HEK293 (cell line): ENCODE results near the gene GNAQ.
"Not testable (repeated sequence)": the region's sequence is repeated elsewhere in the genome, so short reads cannot be mapped to it uniquely, and the experiment has no call there.

Experiments
- CTCF ChIA-PET: fragments of 350-600 bp; formaldehyde crosslinking; extraction: SDS; loops from one replicate; lab custom pipeline; 2021; ENCODE audit warnings: antibody characterized with exemption; lab: Yijun Ruan, JAX
- POLR2A ChIA-PET: fragments of 300-600 bp; formaldehyde crosslinking; extraction: SDS; loops from one replicate; lab custom pipeline; 2020; ENCODE audit warnings: antibody characterized with exemption, inconsistent platforms; lab: Yijun Ruan, JAX
- H3K27ac ChIP-seq: fragments of 200-500 bp; sonication (Bioruptor generic); 2 replicates; pipeline ENCODE4 v1.5.1; 2014; ENCODE audit warnings: low read depth, low read length, control low read depth, inconsistent platforms; ENCODE audit errors: extremely low read depth
- H3K36me3 ChIP-seq, 2 experiments: fragments of 200-500 bp in 1 of 2; sonication (Bioruptor generic) in 1 of 2; 1 replicate in 1 of 2; 2 replicates in 1 of 2; pipeline ENCODE4 v1.5.1; 2014 to 2017; ENCODE audit warnings: inconsistent platforms in 2 of 2, low read length in 2 of 2; ENCODE audit not compliant: control insufficient read depth in 2 of 2, insufficient read depth in 1 of 2
- H3K4me1 ChIP-seq: fragments of 200-500 bp; sonication (Bioruptor generic); 2 replicates; pipeline ENCODE4 v1.5.1; 2014; ENCODE audit warnings: mild to moderate bottlenecking, low read length, inconsistent platforms; ENCODE audit not compliant: control insufficient read depth, insufficient read depth
- H3K4me3 ChIP-seq: 2 replicates; pipeline ENCODE4 v1.5.1; 2011; ENCODE audit warnings: low read depth, mild to moderate bottlenecking, control low read depth, low read length, moderate library complexity
- H3K9me3 ChIP-seq: fragments of 200-500 bp; sonication (Bioruptor generic); 2 replicates; pipeline ENCODE4 v1.5.1; 2014; ENCODE audit warnings: low read depth, low read length, inconsistent platforms; ENCODE audit not compliant: control insufficient read depth, insufficient read depth
- KLF1 ChIP-seq: fragments of 450-650 bp; formaldehyde crosslinking; IDR thresholded peaks from 2 replicates; pipeline ENCODE4 v1.5.1; 2016; ENCODE audit warnings: missing biosample characterization, missing genetic modification characterization
- ZBTB21 ChIP-seq: fragments of 450-650 bp; formaldehyde crosslinking; IDR thresholded peaks from 2 replicates; pipeline ENCODE4 v1.5.1; 2017; ENCODE audit warnings: missing biosample characterization, missing genetic modification characterization
- ZBTB48 ChIP-seq: fragments of 450-650 bp; formaldehyde crosslinking; IDR thresholded peaks from 2 replicates; pipeline ENCODE4 v1.5.1; 2016; ENCODE audit warnings: missing biosample characterization, missing genetic modification characterization
- ZFP37 ChIP-seq: fragments of 450-650 bp; formaldehyde crosslinking; IDR thresholded peaks from 2 replicates; pipeline ENCODE4 v1.5.1; 2016; ENCODE audit warnings: missing biosample characterization, missing genetic modification characterization
- ZNF112 ChIP-seq: fragments of 450-650 bp; formaldehyde crosslinking; IDR thresholded peaks from 2 replicates; pipeline ENCODE4 v1.5.0; 2017; ENCODE audit warnings: missing biosample characterization, missing genetic modification characterization
- ZNF2 ChIP-seq: fragments of 450-650 bp; formaldehyde crosslinking; IDR thresholded peaks from 2 replicates; pipeline ENCODE4 v1.5.1; 2016; ENCODE audit warnings: missing biosample characterization, missing genetic modification characterization
- ZNF223 ChIP-seq: fragments of 450-650 bp; formaldehyde crosslinking; IDR thresholded peaks from 2 replicates; pipeline ENCODE4 v1.5.1; 2016; ENCODE audit warnings: missing biosample characterization, missing genetic modification characterization
- ZNF404 ChIP-seq: fragments of 450-650 bp; formaldehyde crosslinking; IDR thresholded peaks from 2 replicates; pipeline ENCODE4 v1.5.1; 2017; ENCODE audit warnings: missing biosample characterization, missing genetic modification characterization
- ZNF473 ChIP-seq: fragments of 450-650 bp; formaldehyde crosslinking; IDR thresholded peaks from 2 replicates; pipeline ENCODE4 v1.5.1; 2017; ENCODE audit warnings: missing biosample characterization, missing genetic modification characterization
- ZNF585B ChIP-seq: fragments of 450-650 bp; formaldehyde crosslinking; IDR thresholded peaks from 2 replicates; pipeline ENCODE4 v1.5.1; 2016; ENCODE audit warnings: missing biosample characterization, missing genetic modification characterization
- ZNF768 ChIP-seq: fragments of 450-650 bp; formaldehyde crosslinking; IDR thresholded peaks from 2 replicates; pipeline ENCODE4 v1.5.1; 2018; ENCODE audit warnings: missing biosample characterization, mild to moderate bottlenecking, missing genetic modification characterization
- TF ChIP-seq, protein P1 (sequence below): fragments of 450-650 bp; formaldehyde crosslinking; IDR thresholded peaks from 2 replicates; pipeline ENCODE4 v1.5.1; 2016; ENCODE audit warnings: missing biosample characterization, missing genetic modification characterization
- TF ChIP-seq, protein P2 (sequence below): fragments of 450-650 bp; formaldehyde crosslinking; IDR thresholded peaks from 2 replicates; pipeline ENCODE4 v1.5.1; 2016; ENCODE audit warnings: missing biosample characterization, missing genetic modification characterization
- TF ChIP-seq, protein P3 (sequence below): fragments of 450-650 bp; formaldehyde crosslinking; IDR thresholded peaks from 2 replicates; pipeline ENCODE4 v1.5.1; 2016; ENCODE audit warnings: missing biosample characterization, missing genetic modification characterization

Gene GNAQ

DNA sequence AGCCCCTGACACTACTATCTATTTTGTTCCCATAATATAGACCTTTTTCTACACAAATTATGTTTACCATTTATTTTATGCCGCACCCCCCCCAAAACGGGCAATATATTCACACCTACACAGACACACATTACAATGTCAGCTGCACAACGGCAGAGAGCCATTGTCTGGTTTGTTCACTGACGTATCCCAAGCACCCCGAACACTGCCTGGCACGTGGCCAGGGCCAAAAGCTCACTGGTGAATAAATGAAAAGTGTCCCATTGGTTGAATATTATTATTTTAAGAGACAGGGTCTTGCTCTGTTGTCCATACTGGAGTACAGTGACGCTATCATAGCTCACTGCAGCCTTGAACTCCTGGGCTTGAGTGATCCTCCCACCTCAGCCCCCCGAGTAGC, 150.5 kb downstream of the GNAQ start:
- ChIA-PET CTCF (interaction anchor here (1.5 kb wide), 1 partner anchor 423 kb away, joined by 3 read pairs; no protein-coding TSS in a partner anchor), POLR2A (no interaction called here)
- TF ChIP-seq ZNF473 (tag by site-specific recombination): no peak
- no peak for TF ChIP-seq ZNF2 (tag by site-specific recombination)
- TF ChIP-seq ZBTB21: no peak
- TF ChIP-seq ZNF223 (tag by site-specific recombination): no peak
- TF ChIP-seq ZFP37 (tag by site-specific recombination): no peak
- no peak for TF ChIP-seq ZNF768 (tag by site-specific recombination)
- TF ChIP-seq ZNF112 (tag by site-specific recombination): no peak
- TF ChIP-seq, protein P1, sequence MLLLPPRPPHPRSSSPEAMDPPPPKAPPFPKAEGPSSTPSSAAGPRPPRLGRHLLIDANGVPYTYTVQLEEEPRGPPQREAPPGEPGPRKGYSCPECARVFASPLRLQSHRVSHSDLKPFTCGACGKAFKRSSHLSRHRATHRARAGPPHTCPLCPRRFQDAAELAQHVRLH (tag by site-specific recombination): no peak
- TF ChIP-seq, protein P2, sequence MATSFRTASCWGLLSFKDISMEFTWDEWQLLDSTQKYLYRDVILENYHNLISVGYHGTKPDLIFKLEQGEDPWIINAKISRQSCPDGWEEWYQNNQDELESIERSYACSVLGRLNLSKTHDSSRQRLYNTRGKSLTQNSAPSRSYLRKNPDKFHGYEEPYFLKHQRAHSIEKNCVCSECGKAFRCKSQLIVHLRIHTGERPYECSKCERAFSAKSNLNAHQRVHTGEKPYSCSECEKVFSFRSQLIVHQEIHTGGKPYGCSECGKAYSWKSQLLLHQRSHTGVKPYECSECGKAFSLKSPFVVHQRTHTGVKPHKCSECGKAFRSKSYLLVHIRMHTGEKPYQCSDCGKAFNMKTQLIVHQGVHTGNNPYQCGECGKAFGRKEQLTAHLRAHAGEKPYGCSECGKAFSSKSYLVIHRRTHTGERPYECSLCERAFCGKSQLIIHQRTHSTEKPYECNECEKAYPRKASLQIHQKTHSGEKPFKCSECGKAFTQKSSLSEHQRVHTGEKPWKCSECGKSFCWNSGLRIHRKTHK (tag by site-specific recombination): no peak
- no peaks in the 10 kb centered on the region for H3K36me3 ChIP-seq
- no peak overlapping the region for H3K4me3 ChIP-seq
- H3K4me1 ChIP-seq: peaks cover 13% of the 10 kb centered on the region
- H3K27ac ChIP-seq: no peak overlapping the region
- H3K9me3 ChIP-seq: no peaks in the 10 kb centered on the region

DNA sequence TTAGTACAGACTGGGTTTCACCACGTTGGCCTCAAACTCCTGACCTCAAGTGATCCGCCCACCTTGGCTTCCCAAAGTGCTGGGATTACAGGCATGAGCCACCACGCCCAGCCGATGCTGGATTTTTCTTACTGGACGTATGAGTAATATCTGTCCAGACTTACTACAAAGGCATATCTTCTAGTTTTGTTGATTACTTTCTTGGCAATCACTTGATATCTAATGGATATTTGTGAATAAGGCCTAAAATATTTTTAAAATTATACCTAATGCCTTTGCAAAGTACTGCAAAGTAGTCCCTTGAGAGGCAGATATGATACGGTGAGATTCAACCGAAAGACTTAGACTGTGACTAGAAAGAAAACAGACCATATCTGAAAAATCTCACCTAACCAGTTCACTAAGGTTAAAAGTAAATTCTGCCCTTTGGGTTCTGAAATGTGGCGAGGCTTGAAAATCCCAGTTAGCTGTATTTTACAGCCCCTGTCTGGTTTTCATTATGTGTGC, 152.1 kb downstream of the GNAQ start:
- Histone ChIP-seq H3K4me3 (no peak overlapping the region), H3K27ac (no peak overlapping the region), H3K9me3 (no peaks in the 10 kb centered on the region), H3K36me3 (no peaks in the 10 kb centered on the region), H3K4me1 (peaks cover 13% of the 10 kb centered on the region)
- TF ChIP-seq KLF1: peak; percentile 33; the same call in 1 of the 2 replicates
- TF ChIP-seq ZBTB48 (tag by site-specific recombination): no peak
- POLR2A ChIA-PET: no interaction called here
- CTCF ChIA-PET: interaction anchor here (0.6 kb wide), 1 partner anchor 523 kb away, joined by 3 read pairs; no protein-coding TSS in a partner anchor

DNA sequence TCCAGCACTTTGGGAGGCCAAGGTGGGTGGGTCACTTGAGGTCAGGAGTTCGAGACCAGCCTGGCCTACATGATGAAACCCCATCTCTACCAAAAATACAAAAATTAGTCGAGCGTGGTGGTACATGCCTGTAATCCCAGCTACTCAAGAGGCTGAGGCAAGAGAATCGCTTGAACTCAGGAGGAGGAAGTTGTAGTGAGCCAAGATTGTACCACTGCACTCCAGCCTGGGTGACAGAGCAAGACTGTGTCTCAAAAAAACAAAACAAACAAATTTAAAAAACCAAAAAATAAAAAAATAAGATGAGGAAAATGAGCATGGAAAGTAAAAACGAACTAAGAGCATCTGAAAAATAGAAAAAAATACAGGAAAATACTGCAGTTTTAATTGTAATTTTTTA, 152.8 kb downstream of the GNAQ start:
- CTCF ChIA-PET, H3K27ac ChIP-seq, H3K36me3 ChIP-seq, H3K9me3 ChIP-seq, H3K4me3 ChIP-seq, POLR2A ChIA-PET: not testable (repeated sequence)
- H3K4me1 ChIP-seq: peaks cover 13% of the 10 kb centered on the region
- TF ChIP-seq, protein P3, sequence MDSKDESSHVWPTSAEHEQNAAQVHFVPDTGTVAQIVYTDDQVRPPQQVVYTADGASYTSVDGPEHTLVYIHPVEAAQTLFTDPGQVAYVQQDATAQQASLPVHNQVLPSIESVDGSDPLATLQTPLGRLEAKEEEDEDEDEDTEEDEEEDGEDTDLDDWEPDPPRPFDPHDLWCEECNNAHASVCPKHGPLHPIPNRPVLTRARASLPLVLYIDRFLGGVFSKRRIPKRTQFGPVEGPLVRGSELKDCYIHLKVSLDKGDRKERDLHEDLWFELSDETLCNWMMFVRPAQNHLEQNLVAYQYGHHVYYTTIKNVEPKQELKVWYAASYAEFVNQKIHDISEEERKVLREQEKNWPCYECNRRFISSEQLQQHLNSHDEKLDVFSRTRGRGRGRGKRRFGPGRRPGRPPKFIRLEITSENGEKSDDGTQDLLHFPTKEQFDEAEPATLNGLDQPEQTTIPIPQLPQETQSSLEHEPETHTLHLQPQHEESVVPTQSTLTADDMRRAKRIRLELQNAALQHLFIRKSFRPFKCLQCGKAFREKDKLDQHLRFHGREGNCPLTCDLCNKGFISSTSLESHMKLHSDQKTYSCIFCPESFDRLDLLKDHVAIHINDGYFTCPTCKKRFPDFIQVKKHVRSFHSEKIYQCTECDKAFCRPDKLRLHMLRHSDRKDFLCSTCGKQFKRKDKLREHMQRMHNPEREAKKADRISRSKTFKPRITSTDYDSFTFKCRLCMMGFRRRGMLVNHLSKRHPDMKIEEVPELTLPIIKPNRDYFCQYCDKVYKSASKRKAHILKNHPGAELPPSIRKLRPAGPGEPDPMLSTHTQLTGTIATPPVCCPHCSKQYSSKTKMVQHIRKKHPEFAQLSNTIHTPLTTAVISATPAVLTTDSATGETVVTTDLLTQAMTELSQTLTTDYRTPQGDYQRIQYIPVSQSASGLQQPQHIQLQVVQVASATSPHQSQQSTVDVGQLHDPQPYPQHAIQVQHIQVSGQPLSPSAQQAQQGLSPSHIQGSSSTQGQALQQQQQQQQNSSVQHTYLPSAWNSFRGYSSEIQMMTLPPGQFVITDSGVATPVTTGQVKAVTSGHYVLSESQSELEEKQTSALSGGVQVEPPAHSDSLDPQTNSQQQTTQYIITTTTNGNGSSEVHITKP: peak; percentile 61

DNA sequence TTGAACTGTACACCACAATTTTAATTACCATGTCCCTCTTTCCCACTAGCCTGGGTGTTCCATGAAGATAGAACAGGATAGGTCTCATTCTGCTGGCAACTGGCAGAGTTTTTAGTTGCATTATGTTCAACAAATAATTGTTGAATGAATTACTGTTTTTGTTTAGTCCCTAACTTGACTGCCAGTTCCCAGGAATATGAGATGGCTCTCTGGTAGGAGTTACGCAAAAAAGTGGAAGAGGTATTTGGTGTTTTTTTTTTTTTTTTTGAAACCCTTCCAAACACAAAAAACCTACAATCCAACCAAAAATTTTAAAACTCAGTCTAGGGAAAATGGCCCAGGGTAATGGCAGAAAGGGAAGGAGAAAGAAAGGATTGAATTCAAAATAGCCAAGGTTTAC, 153.6 kb downstream of the GNAQ start:
- H3K27ac ChIP-seq: no peak overlapping the region
- CTCF ChIA-PET: no interaction called here

More for the DNA sequence above, 153.6 kb downstream of the GNAQ start:
- POLR2A ChIA-PET: no interaction called here
- Histone ChIP-seq H3K36me3 (no peaks in the 10 kb centered on the region), H3K4me3 (no peak overlapping the region), H3K9me3 (no peaks in the 10 kb centered on the region), H3K4me1 (peaks cover 13% of the 10 kb centered on the region)
- no peak for TF ChIP-seq ZNF585B (tag by site-specific recombination)
- no peak for TF ChIP-seq ZNF404 (tag by site-specific recombination)
- TF ChIP-seq ZBTB21: no peak
